SK-N-MC (cell line): ENCODE results near the gene PTBP1.

Source experiments
- EZH2 ChIP-seq: fragments of 200-600 bp; sonication (generic); IDR thresholded peaks from one replicate; pipeline ENCODE4 v1.6.1; 2017; ENCODE audit warnings: antibody characterized with exemption
- FOXP2 ChIP-seq: optimal IDR thresholded peaks from 2 replicates; pipeline ENCODE3; 2011; ENCODE audit warnings: mild to moderate bottlenecking, moderate library complexity; ENCODE audit not compliant: insufficient read depth; ENCODE audit errors: extremely low read length, control extremely low read depth
- POLR2AphosphoS5 ChIP-seq: IDR thresholded peaks from 2 replicates; pipeline ENCODE4 v1.6.1; 2012; ENCODE audit warnings: mild to moderate bottlenecking, low read depth, low read length, borderline replicate concordance

- no peak for TF ChIP-seq EZH2
- no peak for TF ChIP-seq POLR2AphosphoS5
- TF ChIP-seq FOXP2: no peak
Measured at GRCh38 chr19:816500-816857, 19.2 kb downstream of the PTBP1 start.
